Measurements from ENCODE around the gene DUSP1. TPM values are rescaled to one million over a fixed set of nuclear protein-coding genes. Genes with fewer than 3 reads are reported as not detected.

DUSP1 gene
- total RNA-seq, 3 donors from 2014 or later: 752 to 1,562 (median 1,015) TPM

DNA sequence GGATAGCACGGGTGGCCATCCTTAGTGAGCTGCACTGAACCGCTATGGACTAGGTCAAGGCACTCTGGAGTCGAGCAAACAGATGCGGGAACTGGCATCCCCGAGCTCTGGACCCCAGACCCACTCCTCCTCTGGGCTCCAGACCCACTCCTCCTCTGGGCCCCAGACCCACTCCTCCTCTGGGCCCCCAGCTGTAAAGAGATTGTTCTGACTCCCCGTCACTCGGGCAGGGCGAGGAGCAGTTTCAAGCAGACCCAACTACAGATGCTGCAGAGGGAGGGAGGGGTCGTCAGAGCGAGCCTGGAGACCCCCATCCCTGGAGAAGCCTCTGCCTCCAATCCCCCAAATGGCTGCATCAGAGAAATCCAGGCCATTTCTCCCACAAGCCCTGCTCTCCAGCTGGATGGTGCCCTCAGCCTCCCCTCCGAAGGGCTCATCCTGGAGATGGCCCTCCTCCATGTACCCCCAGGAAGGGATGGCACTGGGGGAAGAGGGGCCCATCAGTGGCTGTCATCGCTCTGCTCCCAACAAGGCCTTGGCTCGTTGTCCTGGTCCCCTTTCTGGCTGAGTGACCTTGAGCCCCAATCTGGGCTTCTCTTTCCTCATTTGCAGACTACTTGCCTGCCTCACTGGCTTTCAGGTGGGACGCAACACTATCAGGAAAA, 38.7 kb downstream of the DUSP1 start:
- Histone ChIP-seq H3K4me1 (peaks cover 24 to 31% of the 10 kb centered on the region in 2 donors), H3K9me3 (no peaks in the 10 kb centered on the region), H3K27ac (peak overlapping the region; percentile 99 to 100), H3K4me3 (no peak overlapping the region), H3K27me3 (no peaks in the 10 kb centered on the region), H3K36me3 (no peaks in the 10 kb centered on the region)
- TF ChIP-seq POLR2AphosphoS5 (IDR thresholded peaks at IDR 0.05) (no peak), POLR2A (IDR thresholded peaks at IDR 0.05) (no peak)
- TF ChIP-seq, protein P1, sequence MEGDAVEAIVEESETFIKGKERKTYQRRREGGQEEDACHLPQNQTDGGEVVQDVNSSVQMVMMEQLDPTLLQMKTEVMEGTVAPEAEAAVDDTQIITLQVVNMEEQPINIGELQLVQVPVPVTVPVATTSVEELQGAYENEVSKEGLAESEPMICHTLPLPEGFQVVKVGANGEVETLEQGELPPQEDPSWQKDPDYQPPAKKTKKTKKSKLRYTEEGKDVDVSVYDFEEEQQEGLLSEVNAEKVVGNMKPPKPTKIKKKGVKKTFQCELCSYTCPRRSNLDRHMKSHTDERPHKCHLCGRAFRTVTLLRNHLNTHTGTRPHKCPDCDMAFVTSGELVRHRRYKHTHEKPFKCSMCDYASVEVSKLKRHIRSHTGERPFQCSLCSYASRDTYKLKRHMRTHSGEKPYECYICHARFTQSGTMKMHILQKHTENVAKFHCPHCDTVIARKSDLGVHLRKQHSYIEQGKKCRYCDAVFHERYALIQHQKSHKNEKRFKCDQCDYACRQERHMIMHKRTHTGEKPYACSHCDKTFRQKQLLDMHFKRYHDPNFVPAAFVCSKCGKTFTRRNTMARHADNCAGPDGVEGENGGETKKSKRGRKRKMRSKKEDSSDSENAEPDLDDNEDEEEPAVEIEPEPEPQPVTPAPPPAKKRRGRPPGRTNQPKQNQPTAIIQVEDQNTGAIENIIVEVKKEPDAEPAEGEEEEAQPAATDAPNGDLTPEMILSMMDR (IDR thresholded peaks at IDR 0.05): no peak
- no peak for DNase-seq (ENCODE audit: low spot score in 2 of 2)
- intact Hi-C loops (cut with DNase I; ENCODE audit: low total_unique reads): no loop called here

DNA sequence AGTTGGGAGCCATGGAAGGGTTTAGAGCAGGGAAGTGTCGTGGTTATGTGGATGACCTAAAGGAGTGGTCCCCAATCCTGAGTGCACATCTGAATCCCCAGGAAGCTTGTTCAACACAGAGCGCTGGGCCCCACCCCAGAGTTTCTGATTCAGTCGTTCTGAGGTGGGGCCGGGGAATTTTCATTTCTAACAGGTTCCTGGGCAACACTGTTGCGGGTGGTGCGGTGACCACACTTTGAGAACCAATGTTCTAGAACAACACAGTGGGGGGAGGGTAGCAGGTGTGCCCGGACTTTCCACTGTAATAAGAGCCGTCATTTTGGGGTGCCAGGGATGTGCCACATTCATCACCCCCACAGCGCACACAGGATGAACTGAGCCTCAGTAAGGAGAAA, 39.3 kb downstream of the DUSP1 start:
- Histone ChIP-seq H3K36me3 (no peaks in the 10 kb centered on the region), H3K27ac (peak overlapping the region; percentile 99 to 100), H3K4me3 (no peak overlapping the region), H3K9me3 (no peaks in the 10 kb centered on the region), H3K27me3 (no peaks in the 10 kb centered on the region), H3K4me1 (peaks cover 24 to 31% of the 10 kb centered on the region in 2 donors)
- DNase-seq (ENCODE audit: low spot score in 2 of 2): no peak
- intact Hi-C loops (cut with DNase I; ENCODE audit: low total_unique reads): no loop called here
- TF ChIP-seq, protein P1 (IDR thresholded peaks at IDR 0.05): no peak
- TF ChIP-seq POLR2A (IDR thresholded peaks at IDR 0.05) (no peak), POLR2AphosphoS5 (IDR thresholded peaks at IDR 0.05) (no peak)

DNA sequence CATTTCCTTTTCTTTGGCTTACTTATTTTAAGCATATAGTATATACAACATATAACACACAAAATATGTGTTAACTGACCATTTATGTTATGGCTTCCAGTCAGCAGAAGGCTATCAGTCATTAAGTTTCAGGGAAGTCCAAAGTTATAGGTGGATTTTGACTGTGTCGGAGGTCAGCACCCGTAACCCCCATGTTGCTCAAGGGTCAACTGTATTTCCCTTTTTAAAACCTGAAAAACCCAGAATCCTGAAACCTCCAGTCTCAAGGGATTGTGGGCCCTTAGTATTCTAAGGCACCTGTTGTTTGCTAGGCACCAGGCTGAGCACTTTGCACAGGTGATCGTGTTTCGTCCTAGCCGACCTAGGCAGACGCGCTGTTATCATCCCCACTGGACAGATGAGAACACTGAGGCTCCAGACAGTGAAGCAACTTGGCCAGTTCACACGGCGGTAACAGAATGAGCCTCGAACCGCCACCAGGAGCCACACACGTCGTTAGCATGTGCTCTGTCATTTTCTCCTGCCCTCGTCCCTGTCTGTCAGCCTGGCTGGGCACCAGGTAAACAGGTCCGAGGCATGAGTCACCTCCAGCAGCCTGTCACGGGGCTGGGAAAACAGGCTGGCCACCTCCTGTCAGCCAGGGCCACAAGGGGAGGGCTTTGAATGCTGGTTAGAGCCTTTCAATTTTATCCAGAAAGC, 39.9 kb downstream of the DUSP1 start:
- no peak for TF ChIP-seq POLR2A (IDR thresholded peaks at IDR 0.05)
- TF ChIP-seq, protein P1 (IDR thresholded peaks at IDR 0.05): peak in 1 of 3 donors; percentile 38
- peak; percentile 70 to 78 (median 75) for TF ChIP-seq POLR2AphosphoS5 (IDR thresholded peaks at IDR 0.05)
- no peaks in the 10 kb centered on the region for H3K9me3 ChIP-seq

DNA sequence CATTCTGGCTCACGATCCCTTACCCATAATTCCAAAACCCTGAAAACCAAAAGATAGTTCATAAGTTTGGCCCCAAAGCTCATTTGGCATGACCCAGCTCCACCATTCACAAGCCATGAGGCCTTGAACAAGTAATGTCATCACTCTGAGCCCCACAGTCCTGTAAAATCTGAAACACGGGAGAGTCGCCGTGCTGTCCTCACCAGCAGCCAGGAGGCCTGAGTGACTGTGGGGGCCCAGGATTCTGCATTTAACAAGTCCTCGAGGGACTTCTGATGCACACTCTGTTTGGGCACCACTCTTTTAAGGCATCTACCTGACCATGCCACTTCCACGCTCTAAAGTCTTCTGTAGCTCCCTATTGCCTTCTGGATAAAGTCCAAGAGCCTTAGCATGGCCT, 40.8 kb downstream of the DUSP1 start:
- H3K27ac ChIP-seq: peak overlapping the region; percentile 66 to 99
- no peak for DNase-seq (ENCODE audit: low spot score in 2 of 2)
- intact Hi-C loops (cut with DNase I; ENCODE audit: low total_unique reads): no loop called here

More for the DNA sequence above, 39.9 kb downstream of the DUSP1 start:
- DNase-seq (ENCODE audit: low spot score in 2 of 2): peak; percentile 87 to 90
- peaks cover 24 to 31% of the 10 kb centered on the region in 2 donors for H3K4me1 ChIP-seq
- H3K27ac ChIP-seq: peak overlapping the region; percentile 99 to 100
- no peaks in the 10 kb centered on the region for H3K27me3 ChIP-seq
- intact Hi-C loops (cut with DNase I; ENCODE audit: low total_unique reads): no loop called here
- no peak overlapping the region for H3K4me3 ChIP-seq
- no peaks in the 10 kb centered on the region for H3K36me3 ChIP-seq

More for the DNA sequence above, 40.8 kb downstream of the DUSP1 start:
- H3K9me3 ChIP-seq: no peaks in the 10 kb centered on the region
- no peaks in the 10 kb centered on the region for H3K27me3 ChIP-seq
- no peaks in the 10 kb centered on the region for H3K36me3 ChIP-seq
- no peak overlapping the region for H3K4me3 ChIP-seq
- peaks cover 24 to 31% of the 10 kb centered on the region in 2 donors for H3K4me1 ChIP-seq
- TF ChIP-seq, protein P1 (IDR thresholded peaks at IDR 0.05): no peak
- TF ChIP-seq POLR2A (IDR thresholded peaks at IDR 0.05): no peak
- no peak for TF ChIP-seq POLR2AphosphoS5 (IDR thresholded peaks at IDR 0.05)
